COR-L47 (cell line): ENCODE results near the gene ACSM5.

ENCODE experiments used
- DNase-seq: peaks from one replicate; lab custom pipeline; 2025; lab: John Stamatoyannopoulos, UW

The ACSM5 gene

GRCh38 chr16:20409398-20410120 is at the start of gene ACSM5:
ACSM5 (plus strand) TSS chr16:20409534; CDS start chr16:20411485, 1,951 bp downstream.
- DNase-seq: no peak

- no peak for DNase-seq
These were observed 49.3 kb upstream of the ACSM5 start for GRCh38 chr16:20359997-20360396.

- no peak for DNase-seq
These were observed 46.1 kb upstream of the ACSM5 start for GRCh38 chr16:20363191-20363590.

GRCh38 chr16:20364051-20364450 is 45.3 kb upstream of the ACSM5 start:
- DNase-seq: no peak

- DNase-seq: no peak
These were observed 39.8 kb upstream of the ACSM5 start for GRCh38 chr16:20369452-20370054.

- DNase-seq: no peak
These were observed 36.6 kb upstream of the ACSM5 start for GRCh38 chr16:20372701-20373100.

- no peak for DNase-seq
These were observed 32.2 kb upstream of the ACSM5 start for GRCh38 chr16:20377181-20377580.

- DNase-seq: no peak
These were observed 28.6 kb upstream of the ACSM5 start for GRCh38 chr16:20380782-20381181.

GRCh38 chr16:20382202-20382948 is 27.0 kb upstream of the ACSM5 start:
- no peak for DNase-seq

GRCh38 chr16:20383106-20384029 is 26.0 kb upstream of the ACSM5 start:
- DNase-seq: peak; percentile 62

GRCh38 chr16:20385844-20386832 is 23.2 kb upstream of the ACSM5 start:
- peak; percentile 1 for DNase-seq

GRCh38 chr16:20387978-20388377 is 21.4 kb upstream of the ACSM5 start:
- no peak for DNase-seq

- DNase-seq: no peak
These were observed 20.5 kb upstream of the ACSM5 start for GRCh38 chr16:20388854-20389253.

- DNase-seq: no peak
These were observed 18.3 kb upstream of the ACSM5 start for GRCh38 chr16:20391045-20391444.

- DNase-seq: no peak
These were observed 15.3 kb upstream of the ACSM5 start for GRCh38 chr16:20393801-20394577.

GRCh38 chr16:20395946-20396345 is 13.4 kb upstream of the ACSM5 start:
- no peak for DNase-seq

- DNase-seq: no peak
These were observed 12.4 kb upstream of the ACSM5 start for GRCh38 chr16:20396846-20397467.

- DNase-seq: no peak
These were observed 11.8 kb upstream of the ACSM5 start for GRCh38 chr16:20397468-20398074.

- no peak for DNase-seq
These were observed 10.7 kb upstream of the ACSM5 start for GRCh38 chr16:20398603-20399002.
